Neural crest cell (in vitro differentiated cells): ENCODE results near the gene NIPBL. TPM values are rescaled to one million over a fixed set of nuclear protein-coding genes. Genes with fewer than 3 reads are reported as not detected.
"Not testable (repeated sequence)": the region's sequence is repeated elsewhere in the genome, so short reads cannot be mapped to it uniquely, and the experiment has no call there.

Source experiments
- DNase-seq: peaks from one replicate; pipeline ENCODE4 v3.0.0; 2021; ENCODE audit warnings: low read depth, mixed read lengths, low spot score
- H3K27ac Mint-ChIP-seq: one replicate; pipeline ENCODE4 v1.8.0; 2021; ENCODE audit warnings: mild to moderate bottlenecking, mixed read lengths; ENCODE audit not compliant: unreplicated experiment
- H3K27me3 Mint-ChIP-seq: 2 replicates; pipeline ENCODE4 v1.8.0; 2021; ENCODE audit warnings: low read depth, mild to moderate bottlenecking, mixed read lengths
- H3K36me3 Mint-ChIP-seq: 2 replicates; pipeline ENCODE4 v1.8.0; 2021; ENCODE audit warnings: low read depth, mild to moderate bottlenecking, mixed read lengths
- H3K4me1 Mint-ChIP-seq: 2 replicates; pipeline ENCODE4 v1.8.0; 2021; ENCODE audit warnings: mixed read lengths
- H3K4me3 Mint-ChIP-seq: one replicate; pipeline ENCODE4 v1.8.0; 2021; ENCODE audit warnings: mild to moderate bottlenecking, mixed read lengths
- H3K9me3 Mint-ChIP-seq: 2 replicates; pipeline ENCODE4 v1.8.0; 2021; ENCODE audit warnings: mixed read lengths
- total RNA-seq: library from RNA; stranded (reverse); gene quantifications from 2 replicates; pipeline ENCODE4 v1.2.1, GENCODE V29; 2021
- TF ChIP-seq, protein P1 (sequence below): fragments of 200-600 bp; sonication (generic); conservative IDR thresholded peaks from 2 replicates; pipeline ENCODE4 v1.5.0; 2021; ENCODE audit warnings: antibody characterized with exemption, mild to moderate bottlenecking

The NIPBL gene
- total RNA-seq, 1 donor from 2014 or later: 66.3 TPM

DNA sequence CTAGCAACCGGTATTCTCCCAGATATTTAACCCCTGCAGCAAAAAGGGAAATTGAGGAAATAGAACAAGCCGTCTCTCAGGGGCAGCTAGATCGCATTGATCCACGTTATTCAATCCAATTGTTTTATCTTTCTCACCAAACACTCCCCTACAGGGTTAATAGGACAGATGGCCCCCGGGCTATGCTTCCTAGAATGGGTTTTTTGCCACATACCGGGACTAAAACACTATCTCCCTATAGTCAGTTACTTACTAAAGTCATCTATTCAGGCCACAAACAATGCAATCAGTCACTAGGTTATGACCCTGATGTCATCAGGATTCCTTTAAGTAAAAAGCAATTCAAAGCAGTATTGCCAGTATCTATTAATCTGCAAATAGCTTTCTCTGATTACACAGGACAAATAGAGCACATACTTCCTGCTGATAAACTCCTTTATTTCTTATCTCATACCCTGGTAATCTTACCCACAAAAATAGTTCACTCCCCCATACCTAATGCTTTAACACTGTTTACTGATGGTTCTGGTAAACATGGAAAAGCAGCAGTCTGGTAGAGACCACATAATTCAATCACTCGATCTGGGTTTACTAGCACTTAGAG, 213.7 kb downstream of the NIPBL start:
- Mint-ChIP-seq H3K9me3 (peaks cover 30% of the 10 kb centered on the region), H3K27ac (no peak overlapping the region), H3K4me3 (no peak overlapping the region), H3K27me3 (no peaks in the 10 kb centered on the region), H3K4me1 (peaks cover 11% of the 10 kb centered on the region), H3K36me3 (peaks cover 84% of the 10 kb centered on the region)
- no peak for DNase-seq
- TF ChIP-seq, protein P1, sequence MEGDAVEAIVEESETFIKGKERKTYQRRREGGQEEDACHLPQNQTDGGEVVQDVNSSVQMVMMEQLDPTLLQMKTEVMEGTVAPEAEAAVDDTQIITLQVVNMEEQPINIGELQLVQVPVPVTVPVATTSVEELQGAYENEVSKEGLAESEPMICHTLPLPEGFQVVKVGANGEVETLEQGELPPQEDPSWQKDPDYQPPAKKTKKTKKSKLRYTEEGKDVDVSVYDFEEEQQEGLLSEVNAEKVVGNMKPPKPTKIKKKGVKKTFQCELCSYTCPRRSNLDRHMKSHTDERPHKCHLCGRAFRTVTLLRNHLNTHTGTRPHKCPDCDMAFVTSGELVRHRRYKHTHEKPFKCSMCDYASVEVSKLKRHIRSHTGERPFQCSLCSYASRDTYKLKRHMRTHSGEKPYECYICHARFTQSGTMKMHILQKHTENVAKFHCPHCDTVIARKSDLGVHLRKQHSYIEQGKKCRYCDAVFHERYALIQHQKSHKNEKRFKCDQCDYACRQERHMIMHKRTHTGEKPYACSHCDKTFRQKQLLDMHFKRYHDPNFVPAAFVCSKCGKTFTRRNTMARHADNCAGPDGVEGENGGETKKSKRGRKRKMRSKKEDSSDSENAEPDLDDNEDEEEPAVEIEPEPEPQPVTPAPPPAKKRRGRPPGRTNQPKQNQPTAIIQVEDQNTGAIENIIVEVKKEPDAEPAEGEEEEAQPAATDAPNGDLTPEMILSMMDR: no peak

DNA sequence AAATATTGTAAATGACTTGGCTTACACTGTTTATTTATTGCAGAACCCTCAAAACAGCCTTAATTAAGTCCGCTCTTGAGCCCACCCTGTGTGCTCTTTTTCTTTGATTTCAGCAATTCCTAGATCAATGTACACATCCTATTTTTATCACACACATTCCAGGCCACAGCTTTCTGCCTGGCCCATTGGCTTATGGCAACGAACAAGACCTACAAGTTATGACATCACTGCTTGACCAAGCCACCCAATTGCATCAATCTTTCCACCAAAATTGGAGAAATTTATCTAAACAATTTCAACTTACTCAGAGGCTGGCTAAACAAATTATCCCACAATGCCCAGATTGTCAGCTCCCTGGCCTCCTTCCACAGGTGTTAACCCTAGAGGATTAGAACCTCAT, 214.2 kb downstream of the NIPBL start:
- Mint-ChIP-seq H3K4me3 (no peak overlapping the region), H3K27ac (no peak overlapping the region), H3K9me3 (peaks cover 31% of the 10 kb centered on the region), H3K27me3 (no peaks in the 10 kb centered on the region), H3K4me1 (peaks cover 11% of the 10 kb centered on the region), H3K36me3 (peaks cover 85% of the 10 kb centered on the region)
- TF ChIP-seq, protein P1: no peak
- DNase-seq: no peak

DNA sequence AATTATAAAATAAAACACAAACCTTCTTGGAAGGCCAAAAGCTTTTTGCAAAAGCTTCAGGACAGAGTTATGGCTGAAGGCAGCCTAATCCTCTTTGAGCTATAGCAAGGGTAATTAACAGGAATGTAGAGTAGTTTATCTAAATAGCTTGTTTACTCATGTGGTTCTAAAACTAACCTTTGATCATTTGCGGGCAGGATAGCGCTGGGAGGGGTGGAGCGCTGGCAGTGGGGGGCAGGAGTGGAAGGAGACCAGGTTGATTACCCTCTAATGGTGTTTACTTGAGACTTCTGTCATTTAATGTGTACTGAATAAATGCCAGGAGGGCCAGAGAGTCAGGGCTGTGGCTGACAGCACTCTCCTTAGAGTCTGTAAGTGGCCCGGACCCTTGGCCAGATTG, 217.2 kb downstream of the NIPBL start:
- Mint-ChIP-seq H3K4me1 (peaks cover 11% of the 10 kb centered on the region), H3K36me3 (peaks cover 92% of the 10 kb centered on the region), H3K9me3 (peaks cover 44% of the 10 kb centered on the region)
- H3K27ac Mint-ChIP-seq, DNase-seq, H3K4me3 Mint-ChIP-seq, H3K27me3 Mint-ChIP-seq: not testable (repeated sequence)

DNA sequence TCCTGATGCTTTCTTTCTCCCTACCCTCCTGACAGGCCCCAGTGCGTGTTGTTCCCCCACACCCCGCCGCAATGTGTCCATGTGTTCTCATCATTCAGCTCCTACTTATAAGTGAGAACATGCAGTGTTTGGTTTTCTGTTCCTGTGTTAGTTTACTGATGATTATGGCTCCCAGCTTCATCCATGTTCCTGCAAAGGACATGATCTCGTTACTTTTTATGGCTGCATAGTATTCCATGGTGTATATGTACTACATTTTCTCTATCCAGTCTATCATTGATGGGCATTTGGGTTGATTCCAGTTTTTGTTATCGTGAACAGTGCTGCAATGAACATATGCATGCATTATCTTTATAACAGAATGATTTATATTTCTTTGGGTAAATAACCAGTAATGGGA, 222.7 kb downstream of the NIPBL start:
- Mint-ChIP-seq H3K9me3 (peaks cover 56% of the 10 kb centered on the region), H3K36me3 (peaks cover 94% of the 10 kb centered on the region)
- DNase-seq: not testable (repeated sequence)

DNA sequence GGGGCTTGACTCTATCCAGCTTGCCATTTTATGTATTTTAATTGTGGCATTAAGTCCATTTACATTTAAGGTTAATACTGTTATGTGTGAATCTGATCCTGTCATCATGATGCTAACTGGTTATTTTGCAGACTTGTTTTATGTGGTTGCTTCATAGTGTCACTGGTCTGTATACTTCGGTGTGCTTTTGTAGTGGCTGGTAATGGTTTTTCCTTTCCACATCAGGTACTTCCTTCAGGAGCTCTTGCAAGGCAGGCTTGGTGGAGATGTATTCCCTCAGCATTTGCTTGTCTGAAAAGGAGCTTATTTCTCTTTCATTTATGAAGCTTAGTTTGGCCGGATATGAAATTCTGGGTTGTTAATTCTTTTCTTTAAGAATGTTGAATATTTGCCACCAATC, 226.7 kb downstream of the NIPBL start:
- H3K9me3 Mint-ChIP-seq: peaks cover 31% of the 10 kb centered on the region
- peaks cover 80% of the 10 kb centered on the region for H3K36me3 Mint-ChIP-seq
- no peak overlapping the region for H3K27ac Mint-ChIP-seq

More for the DNA sequence above, 222.7 kb downstream of the NIPBL start:
- H3K27ac Mint-ChIP-seq, H3K27me3 Mint-ChIP-seq, H3K4me1 Mint-ChIP-seq, H3K4me3 Mint-ChIP-seq: not testable (repeated sequence)

DNA sequence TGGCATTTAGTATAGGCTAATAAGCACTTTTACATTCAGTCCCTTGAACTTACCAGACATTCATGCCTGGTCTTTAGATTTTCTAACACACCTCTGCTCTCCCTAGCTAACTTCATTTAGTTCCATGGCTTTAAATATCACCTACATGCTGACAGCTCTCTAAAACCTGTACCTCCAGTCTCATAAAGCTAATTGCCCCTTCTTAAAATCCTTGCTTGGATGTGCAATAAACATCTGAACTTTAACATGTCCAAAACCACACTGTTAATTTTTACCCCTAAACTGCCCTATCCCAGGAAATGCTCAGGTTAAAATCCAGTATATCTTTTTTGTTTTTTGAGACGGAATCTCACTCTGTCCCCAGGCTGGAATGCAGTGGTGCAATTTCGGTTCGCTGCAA, 232.8 kb downstream of the NIPBL start:
- no peaks in the 10 kb centered on the region for H3K27me3 Mint-ChIP-seq
- no peaks in the 10 kb centered on the region for H3K9me3 Mint-ChIP-seq
- peaks cover 52% of the 10 kb centered on the region for H3K36me3 Mint-ChIP-seq
- H3K4me3 Mint-ChIP-seq: no peak overlapping the region
- no peaks in the 10 kb centered on the region for H3K4me1 Mint-ChIP-seq
- no peak for DNase-seq
- TF ChIP-seq, protein P1: no peak
- H3K27ac Mint-ChIP-seq: no peak overlapping the region

More for the DNA sequence above, 226.7 kb downstream of the NIPBL start:
- Mint-ChIP-seq H3K27me3 (no peaks in the 10 kb centered on the region), H3K4me1 (no peaks in the 10 kb centered on the region), H3K4me3 (no peak overlapping the region)
- DNase-seq: no peak
- TF ChIP-seq, protein P1: no peak
